Brain pericyte (primary cell): ENCODE data around the gene CACNG4.

Experiments
- DNase-seq: peaks from one replicate; pipeline ENCODE4 v3.0.0-alpha.2; 2012; ENCODE audit warnings: low read depth, low spot score

Gene CACNG4

DNA sequence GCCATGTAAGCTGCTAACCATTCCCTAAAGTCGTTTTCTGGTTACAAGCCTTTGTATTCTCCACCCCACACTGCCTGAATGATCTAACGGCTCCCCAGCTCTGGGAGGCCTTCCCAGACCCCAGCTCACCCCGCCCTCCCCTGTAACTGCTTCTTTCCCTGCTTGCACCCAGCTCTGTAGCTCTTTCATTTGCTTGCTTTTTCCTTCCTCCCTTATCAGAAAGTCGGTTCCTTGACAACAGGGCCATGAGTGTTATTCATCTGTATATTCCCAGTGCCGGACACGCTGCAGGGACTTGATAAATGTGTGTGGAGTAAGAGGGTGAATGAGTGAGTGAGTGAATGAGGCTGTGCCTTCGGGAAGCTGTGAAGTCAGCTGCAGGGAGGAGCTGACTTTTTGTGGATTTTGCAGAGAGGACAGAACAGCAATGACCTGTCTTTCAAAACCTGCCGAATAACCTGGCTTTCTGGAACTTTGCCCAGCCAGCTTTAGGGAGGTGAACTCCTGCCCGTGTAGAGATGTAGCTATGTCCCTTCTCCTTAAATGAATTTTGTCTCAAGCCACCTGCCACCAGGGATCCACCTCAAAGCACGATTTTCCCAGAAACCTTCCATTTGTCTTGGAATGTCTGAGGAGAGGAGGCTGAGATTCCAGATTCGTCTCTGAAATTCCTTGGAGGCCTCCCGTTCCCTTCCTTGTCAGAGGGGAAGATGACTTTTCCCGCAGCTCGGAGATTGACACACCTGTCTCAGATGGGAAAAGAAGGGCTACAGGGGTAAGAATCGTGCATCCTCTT, 20.0 kb upstream of the CACNG4 start:
- DNase-seq = no peak

DNA sequence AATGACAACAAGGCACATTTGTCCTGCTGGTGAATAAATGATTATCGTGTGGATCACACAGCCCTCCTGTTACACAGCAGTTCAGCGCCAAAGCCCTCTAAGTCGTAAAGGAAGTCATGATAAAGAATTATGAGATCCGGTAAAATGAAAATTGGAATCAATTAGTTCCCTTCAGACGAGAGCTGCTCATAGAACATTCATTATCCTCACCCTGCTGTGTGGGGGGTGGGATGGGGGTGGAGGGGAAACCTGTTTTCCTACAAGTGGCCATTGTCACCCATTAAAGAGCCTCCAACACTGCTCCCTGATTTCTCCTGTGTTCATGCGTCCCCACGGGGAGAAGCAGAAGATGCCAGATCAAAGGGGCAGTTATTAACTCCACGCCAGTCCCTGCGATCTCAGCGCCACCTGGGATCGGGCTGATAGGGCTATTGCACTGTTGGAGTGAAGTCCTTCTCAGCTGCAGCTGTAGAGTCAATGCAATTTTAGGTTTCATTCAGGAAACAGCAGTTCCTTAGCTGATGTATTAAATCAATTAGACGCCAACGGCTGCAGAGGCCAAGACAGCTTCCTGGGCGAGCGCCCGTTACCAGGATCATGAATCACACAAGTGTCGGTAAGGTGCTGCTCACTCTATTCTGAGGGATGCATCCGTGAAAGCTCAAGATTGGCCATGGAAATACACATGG, 19.2 kb upstream of the CACNG4 start:
- DNase-seq = no peak

DNA sequence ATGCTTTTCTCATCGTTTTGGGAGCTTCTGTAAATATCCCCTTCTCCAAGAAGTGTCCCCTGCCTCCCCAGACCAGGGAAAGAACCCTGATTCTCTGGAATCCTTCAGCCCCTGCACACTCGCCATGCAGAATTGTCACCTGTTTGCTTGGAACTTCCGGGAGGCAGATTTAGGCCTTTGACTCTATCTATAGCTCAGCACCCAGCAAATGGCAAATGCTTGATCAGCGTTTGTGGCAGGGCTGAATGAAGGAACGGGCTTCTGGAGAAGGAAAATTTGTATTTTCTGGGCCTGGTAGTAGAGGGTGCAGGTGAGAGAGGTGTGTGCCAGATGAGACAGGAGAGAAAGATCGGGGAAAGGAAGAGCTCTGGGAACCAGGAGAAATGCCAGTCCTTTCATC, 18.3 kb upstream of the CACNG4 start:
- no peak for DNase-seq

DNA sequence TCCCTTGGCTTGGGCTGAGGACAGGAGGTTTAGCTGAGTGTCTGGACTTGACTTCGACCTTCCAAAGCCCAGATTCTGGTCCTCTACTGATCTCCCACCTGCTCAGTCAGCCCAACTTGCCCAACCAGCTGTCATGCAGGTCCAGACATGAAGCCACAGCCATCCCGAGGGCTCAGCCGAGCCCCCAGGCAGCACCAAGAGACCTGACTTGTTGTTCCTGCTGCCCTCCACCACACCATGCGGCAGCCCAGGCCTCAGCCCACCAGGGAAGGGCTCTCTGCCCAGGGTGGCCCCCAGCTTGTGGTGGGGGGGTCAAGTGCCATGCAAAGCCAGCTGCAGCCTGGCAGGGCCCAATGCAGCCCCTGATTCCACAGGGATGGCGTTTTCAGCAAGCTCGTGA, 17.2 kb upstream of the CACNG4 start:
- DNase-seq = no peak

DNA sequence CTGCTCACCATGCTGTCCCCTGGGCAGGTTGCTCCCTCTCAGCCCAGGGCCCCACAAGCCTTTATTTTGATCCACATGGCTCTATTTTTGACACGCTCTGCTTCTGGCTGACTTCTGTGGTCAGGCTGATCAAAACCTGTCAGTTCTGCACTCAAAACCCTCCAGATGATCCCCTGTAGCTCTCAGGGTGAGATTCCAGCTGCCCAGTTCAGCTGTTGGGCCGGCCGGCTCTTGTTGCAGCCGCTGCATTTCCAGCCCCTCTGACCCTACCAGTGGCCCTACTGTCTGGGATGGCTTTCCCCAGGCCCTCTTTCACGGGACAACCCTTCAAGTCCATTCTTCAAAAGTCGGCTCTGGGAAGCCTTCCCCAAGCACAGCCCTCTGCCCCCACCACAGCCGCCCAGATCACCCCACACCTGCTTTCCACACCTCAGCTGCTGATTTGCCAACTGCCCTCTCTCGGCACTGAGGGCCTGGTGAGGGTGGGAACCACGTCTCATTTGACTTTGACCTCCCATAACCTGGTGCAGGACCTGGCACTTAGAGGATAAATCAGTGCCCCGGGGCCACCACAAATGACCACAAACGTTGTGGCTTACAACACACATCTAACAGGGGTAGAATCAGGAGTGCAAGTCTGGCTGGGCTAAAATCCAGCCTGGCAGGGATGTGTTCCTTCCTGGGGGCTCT, 16.3 kb upstream of the CACNG4 start:
- DNase-seq = no peak

DNA sequence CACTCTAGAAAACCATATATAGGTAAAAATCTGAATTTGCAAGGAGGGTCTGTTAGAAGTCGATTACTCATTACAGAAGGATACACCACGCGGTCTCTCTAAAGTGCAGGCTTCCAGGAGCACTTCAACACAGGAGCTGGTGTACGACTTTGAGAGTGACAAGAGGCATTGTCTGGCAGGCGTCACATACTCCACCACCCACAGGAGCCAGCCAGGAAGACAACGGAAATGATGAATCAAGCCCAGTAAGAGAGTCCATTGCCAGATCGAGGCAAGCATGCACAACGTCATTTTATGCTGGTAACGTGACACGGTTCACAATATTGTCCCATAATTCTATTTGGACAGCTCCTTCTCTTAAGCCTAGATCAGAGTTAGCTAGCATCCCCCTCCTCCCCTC, 15.0 kb upstream of the CACNG4 start:
- DNase-seq = no peak

DNA sequence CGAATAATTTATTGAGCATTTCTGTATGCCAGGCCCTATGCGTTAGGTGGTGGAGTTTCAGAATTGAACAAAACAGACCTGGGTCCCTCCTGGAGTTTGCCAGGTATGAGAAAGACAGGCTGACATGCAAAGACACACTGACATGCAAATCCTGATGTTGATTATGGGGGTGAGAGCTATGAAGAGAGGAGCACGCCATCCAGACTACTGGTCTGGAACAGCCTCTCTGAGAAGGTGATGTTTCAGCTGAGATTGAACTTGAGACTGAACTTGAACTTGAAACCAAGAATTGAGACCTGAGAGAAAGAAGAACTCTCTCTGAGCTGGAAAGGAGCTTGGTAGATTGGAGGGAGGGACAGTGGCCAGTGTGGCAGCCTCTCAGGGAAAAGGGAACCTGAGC, 14.2 kb upstream of the CACNG4 start:
- no peak for DNase-seq

DNA sequence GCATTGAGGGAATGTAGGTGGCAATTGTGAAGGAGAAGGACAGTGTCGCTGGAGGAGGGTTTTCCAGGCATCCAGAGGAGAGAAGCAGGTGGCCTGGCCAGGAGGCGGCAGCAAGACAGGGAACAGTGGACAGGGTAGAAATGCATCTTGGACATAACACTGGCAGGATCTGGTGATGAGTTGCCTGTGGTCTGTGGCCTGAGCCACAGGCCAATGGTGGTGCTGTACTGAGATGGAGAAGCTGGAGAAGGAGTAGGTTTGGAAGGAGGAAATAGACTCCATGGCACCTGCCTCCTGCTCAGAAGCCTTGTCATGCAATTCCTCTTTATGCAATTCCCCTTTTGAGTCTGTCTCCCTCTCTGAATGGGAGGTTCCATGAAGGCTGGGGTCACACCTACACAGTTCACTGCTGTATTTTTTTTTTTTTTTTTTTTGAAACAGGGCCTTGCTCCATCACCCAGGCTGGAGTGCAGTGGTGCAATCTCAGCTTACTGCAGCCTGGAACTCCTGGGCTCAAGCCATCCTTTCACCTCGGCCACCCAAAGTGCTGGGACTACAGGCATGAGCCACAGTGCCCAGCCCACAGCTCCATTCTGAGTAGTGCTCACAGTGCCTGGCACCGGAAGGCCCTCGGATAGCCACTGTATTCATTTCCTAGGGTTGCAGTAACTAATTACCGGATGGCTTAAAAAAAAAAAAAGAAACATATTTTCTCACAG, 13.5 kb upstream of the CACNG4 start:
- DNase-seq = no peak

DNA sequence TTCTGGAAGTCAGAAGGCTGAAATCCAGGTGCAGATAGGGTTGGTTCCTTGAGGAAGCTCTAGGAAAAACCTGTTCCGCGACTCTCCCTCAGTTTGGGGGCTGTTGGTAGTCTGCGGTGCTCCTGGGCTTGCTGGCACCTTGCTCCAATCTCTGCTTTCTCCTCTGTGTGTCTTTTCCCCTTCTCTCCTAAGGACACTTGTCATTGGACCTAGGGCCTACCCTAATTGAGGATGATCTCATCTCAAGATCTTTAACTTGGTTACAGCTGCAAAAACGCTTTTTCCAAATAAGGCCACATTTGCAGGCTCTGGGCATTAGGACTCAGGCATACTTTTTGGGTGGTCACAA, 12.9 kb upstream of the CACNG4 start:
- no peak for DNase-seq

DNA sequence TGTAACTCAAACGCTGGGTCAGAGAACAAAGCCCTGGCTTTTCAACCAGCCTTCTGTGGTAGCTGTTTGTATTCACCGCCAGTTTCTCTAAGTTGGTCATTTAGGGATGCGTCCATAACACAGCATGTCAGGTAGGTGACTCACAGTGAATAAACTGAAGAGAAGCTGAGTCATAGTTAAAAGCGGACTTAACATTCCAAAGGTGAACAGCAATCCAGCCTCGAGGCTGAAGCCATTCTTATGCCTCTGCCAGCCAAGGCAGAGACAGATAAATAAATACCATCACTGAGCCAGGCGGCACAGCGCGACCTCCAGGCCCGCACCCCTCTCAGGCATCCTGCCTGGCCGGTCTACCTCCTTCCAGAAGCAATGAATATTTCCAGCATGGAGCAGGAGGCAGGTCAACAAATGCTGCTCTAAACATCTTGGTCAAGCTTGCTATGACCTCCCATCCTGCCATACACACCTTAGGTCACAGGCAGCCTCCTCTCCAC, 12.4 kb upstream of the CACNG4 start:
- peak; percentile 15 for DNase-seq

DNA sequence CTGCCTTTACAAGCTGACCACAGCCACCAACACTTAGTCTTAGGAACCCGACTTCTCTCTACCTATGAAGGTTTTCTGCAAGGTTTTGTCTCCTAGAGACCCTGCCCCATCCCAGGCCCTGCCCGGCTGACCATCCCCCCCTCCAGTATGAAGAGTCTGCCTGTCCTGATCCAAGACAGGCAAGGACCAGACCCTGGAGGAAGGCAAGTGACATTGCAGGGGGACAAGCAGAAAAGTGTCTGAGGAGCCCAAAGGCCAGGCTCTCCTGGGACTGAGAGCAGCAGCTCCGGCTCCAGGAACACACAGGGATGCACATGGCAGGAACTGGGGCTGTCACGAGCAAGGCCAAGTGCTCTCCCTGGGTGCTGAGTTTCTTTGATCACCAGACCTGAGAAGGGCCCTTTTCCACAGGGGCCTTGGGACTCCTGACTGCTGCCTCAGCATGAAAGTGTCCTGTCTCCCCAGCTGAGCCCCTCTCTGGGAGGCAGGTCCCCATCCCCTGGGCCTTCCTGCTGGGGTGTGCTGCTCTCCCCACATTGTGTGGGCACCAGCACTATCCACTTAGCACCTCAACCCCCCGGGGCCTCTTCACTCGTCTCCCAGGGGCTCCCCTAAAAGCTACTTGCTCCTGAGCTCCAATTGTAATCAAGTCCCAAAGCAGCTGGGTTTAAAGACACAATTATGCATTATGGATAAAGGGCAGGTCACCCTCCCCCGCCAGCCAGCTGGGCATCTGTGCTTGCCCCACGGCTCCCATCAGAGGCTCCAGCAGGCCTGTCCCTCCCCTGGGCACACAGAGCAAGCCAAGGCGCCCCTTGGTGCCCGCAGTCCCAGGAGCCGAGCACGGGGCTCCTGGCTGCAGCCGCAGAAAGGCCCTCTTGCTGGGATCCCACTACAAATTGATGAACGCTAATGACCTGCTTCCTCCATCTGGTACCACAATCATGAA, 11.6 kb upstream of the CACNG4 start:
- DNase-seq = no peak

DNA sequence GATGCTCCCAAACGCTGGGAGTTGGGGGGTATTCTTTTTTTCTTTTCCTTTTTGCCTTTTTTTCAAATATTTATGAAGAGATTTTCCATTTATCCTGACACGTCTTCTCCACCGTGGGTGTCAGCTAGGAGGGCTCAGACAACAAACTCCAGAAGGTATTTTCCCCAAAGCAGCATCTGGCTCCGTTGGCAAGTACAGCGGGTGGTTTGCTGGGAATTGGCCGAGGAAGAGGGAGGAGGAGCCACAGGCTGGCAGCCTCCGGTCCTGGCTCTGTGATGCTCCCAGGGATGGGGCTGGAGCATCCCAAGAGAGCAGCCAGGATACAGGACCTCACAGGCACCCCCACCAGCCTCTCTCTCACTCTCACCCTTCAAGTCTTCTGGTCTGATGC, 10.9 kb upstream of the CACNG4 start:
- DNase-seq = no peak

DNA sequence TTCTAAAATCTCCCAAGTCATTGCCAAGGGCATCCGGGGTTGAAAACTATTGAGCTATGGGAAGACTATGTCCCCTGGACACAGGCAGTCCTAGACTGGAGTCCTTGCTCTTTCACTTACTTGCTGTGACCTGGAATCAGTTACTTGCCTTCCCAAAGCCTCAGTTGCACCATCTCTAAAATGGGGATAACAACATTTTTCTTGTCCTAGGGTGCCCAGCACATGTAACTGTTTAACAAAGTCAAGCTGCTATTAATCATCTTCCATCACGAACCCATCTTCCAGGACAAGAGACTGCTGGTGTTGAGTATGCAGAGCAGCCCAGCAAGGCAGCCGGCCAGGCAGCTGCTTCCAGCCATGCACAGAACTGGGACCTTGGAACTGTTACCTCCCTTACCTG, 9.9 kb upstream of the CACNG4 start:
- DNase-seq = no peak

DNA sequence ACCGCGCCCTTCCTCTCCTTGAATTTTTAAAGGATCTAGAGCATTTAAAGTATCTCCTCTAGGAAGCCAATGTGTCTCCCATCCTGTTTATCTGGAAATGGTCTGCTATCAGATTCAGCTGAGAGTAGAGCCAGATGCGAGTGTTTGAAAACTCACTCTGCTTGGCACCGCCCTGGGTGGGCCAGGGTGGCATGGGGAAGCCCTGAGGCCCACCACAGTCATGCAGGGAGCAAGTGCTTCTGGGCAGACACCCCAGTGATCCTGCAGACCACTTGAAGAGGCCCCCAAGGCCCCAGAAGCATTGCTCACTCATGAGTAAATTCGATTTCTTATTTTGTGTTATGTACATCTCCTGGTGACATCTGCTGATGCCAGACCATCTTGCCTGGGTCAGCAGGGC, 8.7 kb upstream of the CACNG4 start:
- DNase-seq = no peak

DNA sequence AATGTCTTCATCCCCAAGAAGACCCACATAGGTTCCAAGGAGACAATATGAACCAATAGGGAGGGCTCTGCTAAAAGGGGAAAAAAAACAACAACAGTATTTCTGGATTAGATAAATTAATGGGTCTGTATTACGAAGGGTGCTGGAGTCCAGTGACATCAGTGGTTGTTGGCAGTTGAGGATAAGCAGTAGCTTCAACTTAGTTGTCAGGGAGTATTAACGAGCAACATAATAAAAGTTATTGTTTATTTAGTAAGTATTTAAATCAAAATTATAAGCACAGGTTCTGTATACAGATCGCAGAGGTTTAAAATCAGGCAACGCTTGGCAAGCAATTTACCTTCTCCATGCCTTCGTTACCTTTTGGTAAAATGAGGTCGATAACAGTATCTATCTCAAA, 7.6 kb upstream of the CACNG4 start:
- no peak for DNase-seq

DNA sequence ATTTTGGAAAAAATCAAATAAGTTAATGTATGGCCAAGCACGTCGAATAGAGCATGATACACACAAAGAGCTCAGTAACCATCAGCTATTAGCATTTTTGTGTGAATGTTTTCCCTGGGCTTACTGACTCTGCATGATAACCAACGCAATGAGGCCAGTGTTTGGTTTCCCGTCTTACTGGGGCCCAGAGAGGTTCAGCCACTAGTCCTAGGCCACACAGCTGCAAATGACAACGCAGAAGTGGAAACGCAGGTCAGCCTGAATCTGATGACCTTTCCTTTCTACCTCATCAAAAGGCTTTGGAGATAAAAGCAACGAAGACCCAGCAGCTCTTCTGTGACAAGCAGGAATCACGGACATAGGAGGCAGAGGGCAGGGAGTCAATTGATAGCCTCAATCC, 7.2 kb upstream of the CACNG4 start:
- no peak for DNase-seq

DNA sequence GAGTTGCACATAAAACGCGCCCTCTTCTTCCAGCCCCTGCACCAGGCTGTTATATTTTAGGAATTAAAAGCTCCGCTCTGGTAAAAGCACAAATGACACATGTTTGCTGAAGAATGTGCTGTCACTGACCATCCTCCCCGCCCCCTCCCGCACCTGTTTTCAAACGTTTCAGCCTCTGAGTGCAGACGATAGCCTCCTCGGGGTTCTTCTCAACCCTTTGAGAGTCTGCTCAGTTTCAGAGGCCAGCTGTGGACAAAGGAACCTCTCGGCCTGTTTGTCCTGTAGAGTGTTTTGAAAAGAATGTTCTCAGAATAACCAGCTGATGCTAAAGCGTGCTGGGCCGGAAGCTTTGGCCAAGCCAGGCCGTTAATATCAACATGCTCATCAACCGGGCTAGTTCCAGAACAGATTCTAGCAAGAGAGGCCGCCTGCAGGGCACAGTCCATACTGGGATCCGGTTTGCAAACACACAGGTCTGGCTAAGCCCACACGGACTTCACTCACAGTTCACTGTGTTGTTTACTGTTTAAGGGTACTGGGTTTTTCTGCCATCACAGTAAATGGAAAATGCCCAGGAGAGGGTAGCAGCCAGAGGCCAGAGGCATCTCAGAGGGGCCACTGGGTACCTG, 6.4 kb upstream of the CACNG4 start:
- no peak for DNase-seq

DNA sequence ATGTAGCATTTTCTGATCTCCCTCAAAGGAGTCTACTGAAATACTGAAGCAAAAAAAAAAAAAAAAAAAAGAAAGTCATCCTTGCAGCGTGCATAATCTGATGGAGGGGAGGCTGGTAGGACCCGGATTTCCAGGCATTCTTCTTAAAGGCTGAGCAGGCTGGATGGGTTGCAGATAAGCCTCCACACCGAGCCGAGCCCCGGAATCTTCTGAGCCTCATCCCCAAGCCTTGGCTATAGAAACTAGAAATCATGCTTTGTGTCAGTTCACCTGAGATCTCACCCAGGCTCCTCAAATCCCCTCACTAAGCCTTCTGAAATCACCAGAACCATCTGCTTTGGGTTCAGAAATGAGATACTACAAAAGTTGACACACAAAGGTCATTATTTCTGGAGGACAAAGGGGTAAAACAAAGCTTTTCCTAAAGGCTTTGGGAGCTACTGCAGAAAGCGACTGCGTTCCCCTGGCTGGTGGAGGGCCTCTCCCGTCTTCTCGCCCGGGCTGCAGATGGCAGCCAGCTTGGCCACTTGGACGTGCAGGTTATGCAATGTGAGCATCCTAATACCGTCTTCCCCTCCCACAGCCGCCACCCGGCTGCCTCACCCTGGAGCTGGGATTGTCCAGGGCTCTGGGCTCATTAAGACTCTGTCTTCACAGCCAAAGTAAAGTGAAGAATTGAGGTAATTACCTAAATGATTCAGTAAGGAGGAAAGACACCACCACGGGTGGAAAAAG, 4.7 kb upstream of the CACNG4 start:
- no peak for DNase-seq

DNA sequence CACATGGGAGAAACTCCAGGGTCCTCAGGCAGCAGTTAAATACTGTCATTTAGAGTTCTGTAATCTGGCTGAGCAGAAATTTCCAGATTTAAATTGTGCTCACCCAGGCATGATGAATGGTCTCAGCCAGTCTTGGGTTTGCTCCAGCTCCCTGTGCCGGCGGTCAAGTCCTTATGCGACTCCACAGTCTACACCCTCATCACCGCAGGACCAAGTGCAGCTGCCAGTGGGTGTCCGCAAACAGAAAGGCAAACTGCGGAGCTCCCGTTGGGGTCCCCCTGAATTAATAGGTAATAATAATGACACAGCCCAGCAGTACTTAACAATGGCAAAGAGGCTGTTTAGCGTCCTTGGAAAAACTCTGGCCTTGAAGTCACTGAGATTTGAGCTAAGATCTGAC, 3.9 kb upstream of the CACNG4 start:
- no peak for DNase-seq

DNA sequence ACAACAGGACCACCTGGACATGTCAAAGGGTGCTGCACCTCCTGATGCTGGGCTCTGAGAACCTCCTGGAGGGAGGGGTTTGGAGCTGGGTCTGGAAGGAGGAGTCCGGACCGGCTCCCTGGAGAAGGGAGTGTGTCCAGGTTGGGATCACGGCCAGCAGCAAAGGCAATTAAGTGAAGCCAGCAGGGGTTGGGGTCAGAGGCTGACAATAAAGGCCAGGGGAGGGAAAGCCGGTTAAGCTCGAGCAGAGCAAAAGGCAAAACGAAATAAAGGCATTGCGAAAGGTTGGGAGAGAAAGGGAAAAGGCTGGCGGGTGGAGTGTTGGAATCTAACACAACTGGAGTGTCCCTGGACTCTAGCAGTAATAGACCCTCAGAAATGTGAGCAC, 992 bp upstream of the CACNG4 start:
- no peak for DNase-seq
